HG02610 (cell line): ENCODE results near the gene CLEC12A.
"Not testable (repeated sequence)": the region's sequence is repeated elsewhere in the genome, so short reads cannot be mapped to it uniquely, and the experiment has no call there.

ENCODE experiments used
- ATAC-seq: cut with Tn5 transposase; IDR thresholded peaks from one replicate; pipeline ENCODE4 v1.9.1; 2021; ENCODE audit warnings: mild to moderate bottlenecking, moderate library complexity; ENCODE audit not compliant: unreplicated experiment

Gene CLEC12A

DNA sequence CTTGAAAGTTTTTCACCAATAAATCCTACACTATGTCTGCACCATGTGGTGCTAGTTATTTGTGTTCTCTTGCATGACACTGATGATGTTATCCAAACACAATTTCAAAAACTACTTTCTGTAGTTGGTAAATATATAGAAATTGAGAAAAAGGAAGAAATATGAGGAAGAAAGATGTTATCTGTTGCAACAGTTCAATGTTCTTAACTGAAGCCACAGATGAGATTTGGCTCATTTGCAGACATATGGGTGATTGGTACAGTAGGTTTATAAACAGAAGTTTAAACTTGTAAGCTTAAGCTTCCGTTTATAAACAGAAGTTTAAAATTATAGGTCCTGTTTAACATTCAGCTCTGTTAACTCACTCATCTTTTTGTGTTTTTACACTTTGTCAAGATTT is at the start of gene CLEC12A:
Gene CLEC12A, plus strand, starts transcription at position 229 of the 400 bp plus-strand sequence. CDS start 188 bp downstream, outside the sequence.
- ATAC-seq: no peak

GRCh38 chr12:9922429-9922828 is 48.8 kb upstream of the CLEC12A start:
- ATAC-seq: no peak

- no peak for ATAC-seq
Observed at GRCh38 chr12:9925705-9926393, 45.4 kb upstream of the CLEC12A start.

DNA sequence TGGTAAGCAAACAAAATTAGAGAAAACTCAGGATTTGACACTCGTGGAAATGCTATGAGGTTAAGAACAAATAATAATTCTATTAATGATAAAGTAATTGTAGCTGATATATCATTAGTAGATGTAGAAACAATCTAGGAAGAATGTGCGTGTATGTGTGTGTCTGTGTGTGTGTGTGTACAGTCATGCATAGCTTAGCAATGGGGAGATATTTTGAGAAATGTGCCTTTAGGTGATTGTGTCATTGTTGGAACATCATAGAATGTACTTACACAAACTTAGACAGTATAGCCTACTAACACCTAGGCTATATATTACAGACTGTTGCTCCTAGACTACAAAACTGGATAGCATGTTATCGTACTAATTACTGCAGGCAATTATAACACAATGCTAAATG is 44.3 kb upstream of the CLEC12A start:
- no peak for ATAC-seq

- ATAC-seq: no peak
Observed at GRCh38 chr12:9928607-9929006, 42.6 kb upstream of the CLEC12A start.

- no peak for ATAC-seq
Observed at GRCh38 chr12:9931245-9931644, 40.0 kb upstream of the CLEC12A start.

DNA sequence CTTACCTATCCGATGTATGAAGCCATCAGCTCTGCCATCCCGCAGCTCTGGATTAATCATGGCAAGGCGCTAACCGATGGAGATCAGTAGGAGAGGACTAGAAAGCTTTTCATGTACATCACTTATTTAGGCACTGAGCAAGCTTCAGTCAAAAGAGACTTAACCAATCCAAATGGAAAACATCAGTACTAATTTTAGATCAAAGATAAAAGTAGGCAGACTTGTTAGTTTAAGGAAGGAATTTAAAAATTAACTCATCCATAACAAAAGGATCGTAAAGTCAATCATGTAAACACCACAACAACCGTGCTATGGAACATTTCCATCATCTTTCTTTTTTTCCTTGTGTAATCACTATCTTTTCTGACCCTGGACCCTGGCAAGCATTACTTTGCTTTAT is 38.9 kb upstream of the CLEC12A start, which contains the start of gene CLEC2A:
Gene CLEC2A, minus strand, starts transcription at position 101 of the 400 bp plus-strand sequence. Its CDS starts 41 bp downstream, at position 60.
- ATAC-seq: no peak

- no peak for ATAC-seq
Observed at GRCh38 chr12:9933958-9934357, 37.3 kb upstream of the CLEC12A start.

GRCh38 chr12:9935026-9935425 is 36.2 kb upstream of the CLEC12A start:
- ATAC-seq: no peak

DNA sequence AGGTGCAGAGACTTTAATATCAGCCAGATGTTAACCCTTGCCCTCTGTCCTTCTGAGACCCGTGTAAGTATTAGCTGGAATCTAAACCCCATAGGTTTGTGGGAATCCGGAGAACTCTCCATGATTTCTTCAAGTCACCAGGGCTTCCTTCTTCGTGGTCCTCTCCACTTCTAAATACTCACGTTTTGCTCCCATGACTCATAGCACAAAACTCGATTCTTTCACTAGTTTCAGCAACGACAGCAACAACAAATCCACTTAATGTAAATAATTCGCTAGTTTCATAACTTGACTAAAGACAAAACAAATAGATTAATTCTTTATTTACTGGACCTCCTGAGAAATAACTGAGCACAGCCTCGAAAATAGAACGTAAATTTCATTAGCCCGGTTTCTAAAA is 34.6 kb upstream of the CLEC12A start:
- no peak for ATAC-seq

DNA sequence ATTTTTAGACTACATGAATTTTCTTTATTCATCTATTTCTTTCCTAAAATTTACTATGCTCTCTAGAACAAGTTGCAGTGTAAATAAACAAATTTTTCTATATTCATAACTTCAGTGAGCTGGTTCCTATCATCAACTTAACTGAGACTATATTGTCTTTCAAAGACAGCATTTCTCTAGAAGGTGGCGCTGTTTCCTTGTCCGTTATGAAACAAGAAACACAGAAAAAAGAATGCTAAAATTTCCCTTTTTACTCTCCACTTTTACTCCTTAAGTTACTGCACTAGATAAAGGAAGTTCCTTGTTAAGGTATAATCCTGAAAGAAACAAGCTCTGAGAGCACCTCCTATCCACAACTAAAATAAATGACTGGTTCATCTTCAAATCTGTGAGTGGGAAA is 30.8 kb upstream of the CLEC12A start:
- no peak for ATAC-seq

GRCh38 chr12:9941838-9942237 is 29.4 kb upstream of the CLEC12A start:
- ATAC-seq: no peak

DNA sequence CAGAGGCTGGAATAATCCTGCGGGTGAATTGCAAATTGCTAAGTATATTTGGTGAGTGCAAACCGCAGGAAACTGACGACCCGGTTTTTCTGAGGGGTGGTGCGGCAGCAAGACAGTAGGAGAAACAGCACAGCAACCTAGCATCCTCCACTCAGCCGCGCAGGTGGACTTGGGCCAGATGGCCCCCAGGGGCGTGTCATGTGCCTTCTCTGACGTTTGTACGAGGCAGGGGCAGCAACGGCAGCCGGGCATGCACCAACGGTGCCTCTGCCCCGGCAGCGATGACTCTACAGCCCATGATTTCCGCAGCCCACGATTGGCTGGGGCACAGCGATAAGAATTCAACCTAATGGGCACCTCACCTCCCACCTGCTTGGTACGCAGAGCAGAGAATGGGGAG is 28.0 kb upstream of the CLEC12A start:
- peak; percentile 50 for ATAC-seq

DNA sequence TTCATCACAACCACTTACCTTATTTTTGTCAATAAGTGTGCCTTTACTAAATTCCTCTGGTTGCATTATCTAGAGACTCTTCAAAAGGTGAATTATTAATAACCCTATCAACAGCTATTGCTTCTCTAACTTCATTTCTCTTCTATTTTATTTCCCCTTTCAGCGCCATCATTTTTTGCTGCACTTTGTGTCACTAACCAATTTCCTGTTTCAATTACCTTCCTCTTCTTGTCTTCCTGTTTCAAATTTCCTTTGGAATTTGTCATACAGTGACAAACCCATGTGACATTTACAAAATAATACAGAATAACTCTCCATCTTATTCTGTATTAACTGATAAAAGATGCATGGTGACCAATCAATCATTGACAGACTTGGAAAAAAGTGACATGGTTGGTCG is 26.8 kb upstream of the CLEC12A start:
- no peak for ATAC-seq

GRCh38 chr12:9947674-9948073 is 23.5 kb upstream of the CLEC12A start:
- ATAC-seq: no peak

- ATAC-seq: peak; percentile 97
Observed at GRCh38 chr12:9948606-9949296, 22.5 kb upstream of the CLEC12A start.

GRCh38 chr12:9951026-9951675 is 20.1 kb upstream of the CLEC12A start:
- ATAC-seq: no peak

GRCh38 chr12:9952954-9953729 is 18.1 kb upstream of the CLEC12A start:
- ATAC-seq: not testable (repeated sequence)

DNA sequence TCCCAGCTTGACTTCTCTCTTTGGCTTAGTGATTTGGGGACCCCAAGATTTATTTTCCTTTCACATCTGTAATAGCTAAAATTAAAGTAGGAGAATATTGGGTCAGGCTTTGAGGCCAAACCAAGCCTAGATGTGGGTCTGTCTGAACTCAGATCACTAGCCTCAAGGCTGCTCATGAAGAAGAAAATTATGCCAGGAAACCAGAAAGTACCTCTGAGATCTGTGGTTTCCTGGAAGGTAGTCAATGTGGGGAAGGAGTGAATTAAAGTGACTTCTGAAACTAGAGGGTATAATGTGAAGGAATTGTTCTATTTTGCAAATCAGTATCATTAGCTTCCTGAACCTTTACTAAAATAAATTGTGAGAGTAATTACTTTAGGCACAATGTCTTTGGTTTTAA is 13.4 kb upstream of the CLEC12A start:
- ATAC-seq: no peak

GRCh38 chr12:9960590-9960989 is 10.6 kb upstream of the CLEC12A start:
- no peak for ATAC-seq

- peak; percentile 68 for ATAC-seq
Observed at GRCh38 chr12:9961106-9961505, 10.1 kb upstream of the CLEC12A start.
